K562 (cell line): Measurements from ENCODE around the gene PHOSPHO1. TPM values are rescaled to one million over a fixed set of nuclear protein-coding genes. Genes with fewer than 3 reads are reported as not detected.

Experiments
- BCOR ChIP-seq: fragments of 450-650 bp; IDR thresholded peaks from 2 replicates; pipeline ENCODE4 v1.6.1; 2016
- ETV6 ChIP-seq, 3 experiments: fragments of 150-350 bp in 1 of 3; sonication (generic) in 1 of 3; formaldehyde crosslinking in 1 of 3; IDR thresholded peaks; 2 replicates each; pipeline versions ENCODE4 v1.6.1 to v1.8.0; 2014 to 2022; ENCODE audit warnings: borderline replicate concordance in 2 of 3, low read depth in 2 of 3, antibody characterized with exemption in 1 of 3, low read length in 1 of 3, mild to moderate bottlenecking in 1 of 3, missing genetic modification reagents in 1 of 3
- NCOA1 ChIP-seq: fragments of 450-650 bp; IDR thresholded peaks from 2 replicates; pipeline ENCODE4 v1.6.1; 2016; ENCODE audit warnings: low read depth
- NR4A1 ChIP-seq, 2 experiments: fragments of 250-450 bp in 1 of 2; fragments of 450-650 bp in 1 of 2; sonication (Bioruptor Pico) in 1 of 2; IDR thresholded peaks; 2 replicates each; pipeline versions ENCODE4 v1.4.0 to v1.6.1; 2016 to 2020; ENCODE audit warnings: mild to moderate bottlenecking in 2 of 2, missing compliant biosample characterization in 1 of 2, missing genetic modification characterization in 1 of 2, moderate library complexity in 1 of 2
- POLR2A ChIP-seq: fragments of 450-650 bp; conservative IDR thresholded peaks from 2 replicates; pipeline ENCODE4 v1.6.1; 2016
- POLR3G ChIP-seq: IDR thresholded peaks from 2 replicates; pipeline ENCODE4 v1.6.1; 2011; ENCODE audit not compliant: insufficient read length, insufficient replicate concordance; ENCODE audit errors: extremely low read depth
- PTBP1 ChIP-seq: fragments of 200-400 bp; formaldehyde crosslinking; IDR thresholded peaks from 2 replicates; pipeline ENCODE4 v1.6.1; 2017; ENCODE audit warnings: low read depth, low read length
- TBP ChIP-seq: optimal IDR thresholded peaks from 2 replicates; pipeline ENCODE3; 2011; ENCODE audit warnings: low read depth, low read length, improper control_type of control experiment
- ZNF140 ChIP-seq: fragments of 250-450 bp; sonication (Bioruptor Pico); IDR thresholded peaks from 2 replicates; pipeline ENCODE4 v1.8.0; 2021; ENCODE audit warnings: moderate library complexity, mild to moderate bottlenecking, inconsistent platforms
- ZNF239 ChIP-seq: fragments of 250-450 bp; sonication (Bioruptor Pico); IDR thresholded peaks from 2 replicates; pipeline ENCODE4 v1.4.0; 2020; ENCODE audit warnings: mild to moderate bottlenecking
- ZNF316 ChIP-seq: fragments of 450-650 bp; IDR thresholded peaks from 2 replicates; pipeline ENCODE4 v1.6.1; 2016
- ZNF324 ChIP-seq: fragments of 250-450 bp; sonication (Bioruptor Pico); IDR thresholded peaks from 2 replicates; pipeline ENCODE4 v1.4.0; 2020; ENCODE audit warnings: mild to moderate bottlenecking
- ZZZ3 ChIP-seq: fragments of 450-650 bp; IDR thresholded peaks from 2 replicates; pipeline ENCODE4 v1.6.1; 2016; ENCODE audit warnings: antibody characterized with exemption, mild to moderate bottlenecking, moderate library complexity
- polyA plus RNA-seq, 8 experiments: library from polyadenylated mRNA; depleted of rRNA in 4 of 8; stranded (reverse) in 5 of 8; unstranded in 3 of 8; fragments of >200 nt; fragmentation: Nextera tagmentation in 2 of 8; fragmentation: Illumina TruSeq in 1 of 8; extraction: Ambion mirVana in 2 of 8; extraction: Trizol in 1 of 8; gene quantifications; 2 replicates each; pipeline versions ENCODE4 v1.2.1 to v1.2.3, GENCODE V29; 2011 to 2014; ENCODE audit warnings: inconsistent platforms in 1 of 8, missing spikeins in 1 of 8
- total RNA-seq, 7 experiments: library from RNA; depleted of rRNA in 6 of 7; stranded (reverse); fragments of >200 nt in 6 of 7; fragmentation: Illumina TruSeq in 2 of 7; extraction: Trizol in 2 of 7; gene quantifications; 2 replicates each; pipeline versions ENCODE4 v1.2.1 to v1.2.3, GENCODE V29; 2011 to 2021; ENCODE audit warnings: low replicate concordance in 1 of 7
- TF ChIP-seq, protein P1 (sequence below), 2 experiments: fragments of 450-650 bp in 1 of 2; sonication (generic) in 1 of 2; formaldehyde crosslinking in 1 of 2; IDR thresholded peaks in 1 of 2; conservative IDR thresholded peaks in 1 of 2; 2 replicates each; pipeline versions ENCODE4 v1.6.1 to v1.8.1; 2016 to 2023; ENCODE audit warnings: mild to moderate bottlenecking in 2 of 2, moderate library complexity in 2 of 2, inconsistent platforms in 1 of 2, missing genetic modification reagents in 1 of 2
- TF ChIP-seq, protein P2 (sequence below): fragments of 450-650 bp; IDR thresholded peaks from 2 replicates; pipeline ENCODE4 v1.6.1; 2017; ENCODE audit warnings: mild to moderate bottlenecking, moderate library complexity
- TF ChIP-seq, protein P3 (sequence below), 2 experiments: fragments of 450-650 bp; formaldehyde crosslinking in 1 of 2; IDR thresholded peaks; 2 replicates each; pipeline versions ENCODE4 v1.4.0 to v1.6.1; 2014 to 2020; ENCODE audit warnings: mild to moderate bottlenecking in 2 of 2, borderline replicate concordance in 1 of 2, low read depth in 1 of 2
- TF ChIP-seq, protein P4 (sequence below): fragments of 450-650 bp; IDR thresholded peaks from 2 replicates; pipeline ENCODE4 v1.6.1; 2016

The PHOSPHO1 gene
- total and polyA plus RNA-seq, 9 of the 15 experiments (the other 6 are each of a cell fraction or from before 2014, with no cell fraction given): 0.06 to 0.07 TPM; not detected in 7

DNA sequence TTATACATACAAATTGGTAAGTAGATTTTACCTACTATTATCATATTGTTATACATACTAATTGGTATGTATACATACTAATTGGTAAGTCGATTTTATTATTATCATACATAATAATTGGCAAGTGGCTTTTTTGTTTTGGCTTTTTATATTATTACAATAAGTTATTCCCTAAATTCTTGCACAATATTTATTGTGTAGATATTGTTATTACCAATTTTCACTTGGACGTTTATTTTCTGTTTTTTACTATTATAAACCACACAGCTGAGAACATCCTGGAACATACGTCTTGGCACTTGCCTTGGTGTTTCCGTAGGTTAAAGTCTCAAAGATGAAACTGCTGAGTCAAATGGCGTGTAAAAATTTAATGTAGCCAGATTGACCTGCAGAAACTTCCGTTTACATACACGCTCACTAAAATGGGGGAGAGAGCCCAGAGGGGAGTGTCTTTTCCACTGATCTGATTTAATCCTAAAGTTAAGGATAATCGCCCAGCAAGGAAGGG is 39.1 kb downstream of the PHOSPHO1 start (continued):
- TF ChIP-seq, protein P1, sequence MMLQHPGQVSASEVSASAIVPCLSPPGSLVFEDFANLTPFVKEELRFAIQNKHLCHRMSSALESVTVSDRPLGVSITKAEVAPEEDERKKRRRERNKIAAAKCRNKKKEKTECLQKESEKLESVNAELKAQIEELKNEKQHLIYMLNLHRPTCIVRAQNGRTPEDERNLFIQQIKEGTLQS (IDR thresholded peaks at IDR 0.05): no peak
- TF ChIP-seq, protein P1 (CRISPR knock-in tag; conservative IDR thresholded peaks at IDR 0.05): no peak
- TF ChIP-seq NCOA1: no peak
- TF ChIP-seq ZNF239 (CRISPR knock-in tag): no peak
- no peak for TF ChIP-seq ETV6 (IDR thresholded peaks at IDR 0.05; ENCODE audit: borderline replicate concordance in 1 of 2, low read depth in 2 of 2, low read length in 1 of 2)
- TF ChIP-seq ETV6 (CRISPR knock-in tag; IDR thresholded peaks at IDR 0.05; ENCODE audit: borderline replicate concordance): no peak
- no peak for TF ChIP-seq POLR3G
- TF ChIP-seq BCOR: no peak
- no peak for TF ChIP-seq PTBP1
- TF ChIP-seq, protein P2, sequence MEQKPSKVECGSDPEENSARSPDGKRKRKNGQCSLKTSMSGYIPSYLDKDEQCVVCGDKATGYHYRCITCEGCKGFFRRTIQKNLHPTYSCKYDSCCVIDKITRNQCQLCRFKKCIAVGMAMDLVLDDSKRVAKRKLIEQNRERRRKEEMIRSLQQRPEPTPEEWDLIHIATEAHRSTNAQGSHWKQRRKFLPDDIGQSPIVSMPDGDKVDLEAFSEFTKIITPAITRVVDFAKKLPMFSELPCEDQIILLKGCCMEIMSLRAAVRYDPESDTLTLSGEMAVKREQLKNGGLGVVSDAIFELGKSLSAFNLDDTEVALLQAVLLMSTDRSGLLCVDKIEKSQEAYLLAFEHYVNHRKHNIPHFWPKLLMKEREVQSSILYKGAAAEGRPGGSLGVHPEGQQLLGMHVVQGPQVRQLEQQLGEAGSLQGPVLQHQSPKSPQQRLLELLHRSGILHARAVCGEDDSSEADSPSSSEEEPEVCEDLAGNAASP: no peak
- TF ChIP-seq, protein P3, sequence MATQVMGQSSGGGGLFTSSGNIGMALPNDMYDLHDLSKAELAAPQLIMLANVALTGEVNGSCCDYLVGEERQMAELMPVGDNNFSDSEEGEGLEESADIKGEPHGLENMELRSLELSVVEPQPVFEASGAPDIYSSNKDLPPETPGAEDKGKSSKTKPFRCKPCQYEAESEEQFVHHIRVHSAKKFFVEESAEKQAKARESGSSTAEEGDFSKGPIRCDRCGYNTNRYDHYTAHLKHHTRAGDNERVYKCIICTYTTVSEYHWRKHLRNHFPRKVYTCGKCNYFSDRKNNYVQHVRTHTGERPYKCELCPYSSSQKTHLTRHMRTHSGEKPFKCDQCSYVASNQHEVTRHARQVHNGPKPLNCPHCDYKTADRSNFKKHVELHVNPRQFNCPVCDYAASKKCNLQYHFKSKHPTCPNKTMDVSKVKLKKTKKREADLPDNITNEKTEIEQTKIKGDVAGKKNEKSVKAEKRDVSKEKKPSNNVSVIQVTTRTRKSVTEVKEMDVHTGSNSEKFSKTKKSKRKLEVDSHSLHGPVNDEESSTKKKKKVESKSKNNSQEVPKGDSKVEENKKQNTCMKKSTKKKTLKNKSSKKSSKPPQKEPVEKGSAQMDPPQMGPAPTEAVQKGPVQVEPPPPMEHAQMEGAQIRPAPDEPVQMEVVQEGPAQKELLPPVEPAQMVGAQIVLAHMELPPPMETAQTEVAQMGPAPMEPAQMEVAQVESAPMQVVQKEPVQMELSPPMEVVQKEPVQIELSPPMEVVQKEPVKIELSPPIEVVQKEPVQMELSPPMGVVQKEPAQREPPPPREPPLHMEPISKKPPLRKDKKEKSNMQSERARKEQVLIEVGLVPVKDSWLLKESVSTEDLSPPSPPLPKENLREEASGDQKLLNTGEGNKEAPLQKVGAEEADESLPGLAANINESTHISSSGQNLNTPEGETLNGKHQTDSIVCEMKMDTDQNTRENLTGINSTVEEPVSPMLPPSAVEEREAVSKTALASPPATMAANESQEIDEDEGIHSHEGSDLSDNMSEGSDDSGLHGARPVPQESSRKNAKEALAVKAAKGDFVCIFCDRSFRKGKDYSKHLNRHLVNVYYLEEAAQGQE (IDR thresholded peaks at IDR 0.05; ENCODE audit: borderline replicate concordance): no peak
- TF ChIP-seq, protein P3 (CRISPR knock-in tag; IDR thresholded peaks at IDR 0.05; ENCODE audit: low read depth): no peak
- TF ChIP-seq TBP: no peak
- TF ChIP-seq, protein P4, sequence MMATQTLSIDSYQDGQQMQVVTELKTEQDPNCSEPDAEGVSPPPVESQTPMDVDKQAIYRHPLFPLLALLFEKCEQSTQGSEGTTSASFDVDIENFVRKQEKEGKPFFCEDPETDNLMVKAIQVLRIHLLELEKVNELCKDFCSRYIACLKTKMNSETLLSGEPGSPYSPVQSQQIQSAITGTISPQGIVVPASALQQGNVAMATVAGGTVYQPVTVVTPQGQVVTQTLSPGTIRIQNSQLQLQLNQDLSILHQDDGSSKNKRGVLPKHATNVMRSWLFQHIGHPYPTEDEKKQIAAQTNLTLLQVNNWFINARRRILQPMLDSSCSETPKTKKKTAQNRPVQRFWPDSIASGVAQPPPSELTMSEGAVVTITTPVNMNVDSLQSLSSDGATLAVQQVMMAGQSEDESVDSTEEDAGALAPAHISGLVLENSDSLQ: no peak
- TF ChIP-seq ZNF324 (CRISPR knock-in tag): no peak
- no peak for TF ChIP-seq ZZZ3
- TF ChIP-seq POLR2A: no peak
- peak; percentile 93 for TF ChIP-seq ZNF316
- TF ChIP-seq ZNF140 (CRISPR knock-in tag): no peak
- no peak for TF ChIP-seq NR4A1 (CRISPR knock-in tag; IDR thresholded peaks at IDR 0.05)
- no peak for TF ChIP-seq NR4A1 (tag; IDR thresholded peaks at IDR 0.05)
